Measurements from ENCODE around the gene HYAL2.

Gene HYAL2

DNA sequence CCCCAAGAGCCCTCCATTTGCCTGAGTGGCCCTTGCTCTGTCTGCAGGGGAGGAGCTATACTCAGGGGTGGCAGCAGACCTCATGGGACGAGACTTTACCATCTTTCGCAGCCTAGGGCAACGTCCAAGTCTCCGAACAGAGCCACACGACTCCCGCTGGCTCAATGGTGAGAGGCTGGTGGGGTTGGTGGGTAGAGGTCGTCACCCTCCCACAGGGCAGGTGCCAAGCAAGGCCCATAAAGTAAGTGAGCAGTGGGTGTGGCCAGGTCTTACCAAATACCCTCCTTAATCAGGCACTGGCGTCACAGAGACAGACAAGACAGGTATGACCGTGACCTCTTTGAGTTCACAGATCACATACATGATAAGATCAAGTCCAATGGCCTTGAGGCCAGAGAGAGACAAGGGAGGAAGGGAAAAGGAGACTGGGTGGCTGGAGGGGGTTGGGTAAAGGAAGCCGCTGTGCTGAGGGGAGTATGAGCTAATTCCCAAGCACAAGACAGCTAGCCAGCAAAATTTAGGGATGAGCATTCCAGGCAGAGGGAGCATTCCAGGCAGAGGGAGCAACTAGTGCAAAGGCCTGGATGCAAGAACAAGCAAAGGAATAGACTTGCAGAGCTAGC, 51.1 kb downstream of the HYAL2 start:
- H3F3A ChIP-seq (ENCODE audit: low read depth): no peaks in the 10 kb centered on the region
- H3K79me2 ChIP-seq (ENCODE audit: insufficient read depth, low read length): no peaks in the 10 kb centered on the region
- no peaks in the 10 kb centered on the region for H3K9me2 ChIP-seq (replicated peaks; ENCODE audit: low read depth, low read length)
- H2AFZ ChIP-seq (ENCODE audit: low read length): no peak overlapping the region
- H3K4me2 ChIP-seq (ENCODE audit: low read depth, low read length, poor library complexity, severe bottlenecking): no peak overlapping the region
- no peaks in the 10 kb centered on the region for H3K27me3 ChIP-seq (ENCODE audit: insufficient read depth, low read length, poor library complexity, severe bottlenecking)
- no peak overlapping the region for H3K9ac ChIP-seq (ENCODE audit: low read depth, low read length, poor library complexity, severe bottlenecking)
- H4K20me1 ChIP-seq (ENCODE audit: insufficient read depth, low read length, poor library complexity, severe bottlenecking): no peaks in the 10 kb centered on the region
- no peaks in the 10 kb centered on the region for H3K9me3 ChIP-seq (ENCODE audit: insufficient read depth, low read depth, low read length)
- no peak for TF ChIP-seq EZH2phosphoT487 (IDR thresholded peaks at IDR 0.05; ENCODE audit: borderline replicate concordance)
- TF ChIP-seq, protein P1, sequence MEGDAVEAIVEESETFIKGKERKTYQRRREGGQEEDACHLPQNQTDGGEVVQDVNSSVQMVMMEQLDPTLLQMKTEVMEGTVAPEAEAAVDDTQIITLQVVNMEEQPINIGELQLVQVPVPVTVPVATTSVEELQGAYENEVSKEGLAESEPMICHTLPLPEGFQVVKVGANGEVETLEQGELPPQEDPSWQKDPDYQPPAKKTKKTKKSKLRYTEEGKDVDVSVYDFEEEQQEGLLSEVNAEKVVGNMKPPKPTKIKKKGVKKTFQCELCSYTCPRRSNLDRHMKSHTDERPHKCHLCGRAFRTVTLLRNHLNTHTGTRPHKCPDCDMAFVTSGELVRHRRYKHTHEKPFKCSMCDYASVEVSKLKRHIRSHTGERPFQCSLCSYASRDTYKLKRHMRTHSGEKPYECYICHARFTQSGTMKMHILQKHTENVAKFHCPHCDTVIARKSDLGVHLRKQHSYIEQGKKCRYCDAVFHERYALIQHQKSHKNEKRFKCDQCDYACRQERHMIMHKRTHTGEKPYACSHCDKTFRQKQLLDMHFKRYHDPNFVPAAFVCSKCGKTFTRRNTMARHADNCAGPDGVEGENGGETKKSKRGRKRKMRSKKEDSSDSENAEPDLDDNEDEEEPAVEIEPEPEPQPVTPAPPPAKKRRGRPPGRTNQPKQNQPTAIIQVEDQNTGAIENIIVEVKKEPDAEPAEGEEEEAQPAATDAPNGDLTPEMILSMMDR (conservative IDR thresholded peaks at IDR 0.05; ENCODE audit: low read length): no peak
- H3K4me3 ChIP-seq (ENCODE audit: low read length, poor library complexity, severe bottlenecking): no peak overlapping the region
- no peaks in the 10 kb centered on the region for H3K4me1 ChIP-seq (ENCODE audit: insufficient read depth, low read length, poor library complexity, severe bottlenecking)
- no peaks in the 10 kb centered on the region for H3K36me3 ChIP-seq (ENCODE audit: insufficient read depth, low read length)

DNA sequence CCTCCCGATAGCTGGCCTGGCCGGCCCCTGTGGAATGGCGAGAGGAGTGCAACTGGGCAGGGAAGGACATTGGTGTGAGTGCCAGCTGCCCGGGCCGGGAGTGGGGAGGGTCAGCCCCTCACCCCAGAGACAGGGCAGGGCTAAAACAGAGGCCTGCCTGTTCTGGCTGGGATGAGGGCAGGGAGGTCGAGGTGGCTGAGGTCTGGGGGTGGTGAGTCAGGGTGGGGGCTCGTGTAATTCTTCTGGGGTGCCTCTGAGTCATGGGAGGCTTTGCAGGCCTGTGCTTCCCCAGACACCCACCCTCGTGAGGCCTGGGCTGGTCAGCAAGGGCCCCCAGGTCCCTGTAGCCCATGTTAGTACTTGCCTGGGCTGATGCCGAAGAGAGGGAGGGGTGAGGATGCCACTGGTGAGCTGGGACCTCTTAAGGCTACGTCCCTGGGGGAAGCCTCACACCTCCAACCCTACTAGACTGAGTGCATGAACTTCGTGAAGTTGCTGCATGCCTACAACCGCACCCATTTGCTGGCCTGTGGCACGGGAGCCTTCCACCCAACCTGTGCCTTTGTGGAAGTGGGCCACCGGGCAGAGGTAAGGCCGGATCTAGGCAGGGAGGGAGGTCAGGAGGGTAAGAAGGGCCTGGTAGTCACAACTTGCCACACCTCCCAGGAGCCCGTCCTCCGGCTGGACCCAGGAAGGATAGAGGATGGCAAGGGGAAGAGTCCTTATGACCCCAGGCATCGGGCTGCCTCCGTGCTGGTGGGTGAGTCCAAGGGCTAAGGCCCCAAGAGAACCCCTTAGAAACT, 51.9 kb downstream of the HYAL2 start:
- Histone ChIP-seq H4K20me1 (ENCODE audit: insufficient read depth, low read length, poor library complexity, severe bottlenecking) (no peaks in the 10 kb centered on the region), H3K9ac (ENCODE audit: low read depth, low read length, poor library complexity, severe bottlenecking) (no peak overlapping the region), H3K79me2 (ENCODE audit: insufficient read depth, low read length) (no peaks in the 10 kb centered on the region), H2AFZ (ENCODE audit: low read length) (no peak overlapping the region), H3K9me3 (ENCODE audit: insufficient read depth, low read depth, low read length) (no peaks in the 10 kb centered on the region), H3K4me3 (ENCODE audit: low read length, poor library complexity, severe bottlenecking) (no peak overlapping the region), H3K27me3 (ENCODE audit: insufficient read depth, low read length, poor library complexity, severe bottlenecking) (no peaks in the 10 kb centered on the region), H3K4me1 (ENCODE audit: insufficient read depth, low read length, poor library complexity, severe bottlenecking) (no peaks in the 10 kb centered on the region), H3K4me2 (ENCODE audit: low read depth, low read length, poor library complexity, severe bottlenecking) (no peak overlapping the region), H3K9me2 (replicated peaks; ENCODE audit: low read depth, low read length) (no peaks in the 10 kb centered on the region), H3F3A (ENCODE audit: low read depth) (no peaks in the 10 kb centered on the region), H3K36me3 (ENCODE audit: insufficient read depth, low read length) (no peaks in the 10 kb centered on the region)
- TF ChIP-seq, protein P1 (conservative IDR thresholded peaks at IDR 0.05; ENCODE audit: low read length): no peak
- TF ChIP-seq EZH2phosphoT487 (IDR thresholded peaks at IDR 0.05; ENCODE audit: borderline replicate concordance): no peak

- Histone ChIP-seq H3K4me3 (ENCODE audit: low read length, poor library complexity, severe bottlenecking) (no peak overlapping the region), H2AFZ (ENCODE audit: low read length) (no peak overlapping the region)
These were observed 52.5 kb downstream of the HYAL2 start for GRCh38 chr3:50269977-50270413.

More at GRCh38 chr3:50269977-50270413, 52.5 kb downstream of the HYAL2 start:
- Histone ChIP-seq H3K9me3 (ENCODE audit: insufficient read depth, low read depth, low read length) (no peaks in the 10 kb centered on the region), H3F3A (ENCODE audit: low read depth) (no peaks in the 10 kb centered on the region), H3K79me2 (ENCODE audit: insufficient read depth, low read length) (no peaks in the 10 kb centered on the region), H3K9ac (ENCODE audit: low read depth, low read length, poor library complexity, severe bottlenecking) (no peak overlapping the region), H3K4me2 (ENCODE audit: low read depth, low read length, poor library complexity, severe bottlenecking) (no peak overlapping the region), H3K27me3 (ENCODE audit: insufficient read depth, low read length, poor library complexity, severe bottlenecking) (no peaks in the 10 kb centered on the region), H3K36me3 (ENCODE audit: insufficient read depth, low read length) (no peaks in the 10 kb centered on the region), H3K9me2 (replicated peaks; ENCODE audit: low read depth, low read length) (no peaks in the 10 kb centered on the region), H4K20me1 (ENCODE audit: insufficient read depth, low read length, poor library complexity, severe bottlenecking) (no peaks in the 10 kb centered on the region), H3K4me1 (ENCODE audit: insufficient read depth, low read length, poor library complexity, severe bottlenecking) (no peaks in the 10 kb centered on the region)
- TF ChIP-seq, protein P1 (conservative IDR thresholded peaks at IDR 0.05; ENCODE audit: low read length): no peak
- TF ChIP-seq EZH2phosphoT487 (IDR thresholded peaks at IDR 0.05; ENCODE audit: borderline replicate concordance): no peak
